Karpas-422 (cell line): ENCODE measurements around the gene CRIM1. TPM values are rescaled to one million over a fixed set of nuclear protein-coding genes. Genes with fewer than 3 reads are reported as not detected.

Source experiments
- DNase-seq: peaks from one replicate; pipeline ENCODE4 v3.0.0-alpha.2; 2015
- H2AFZ ChIP-seq: fragments of 200-600 bp; sonication (generic); 2 replicates; pipeline ENCODE4 v1.6.1; 2014; ENCODE audit warnings: antibody characterized with exemption, low read length, mixed read lengths
- H3K27ac ChIP-seq: fragments of 200-600 bp; sonication (generic); 2 replicates; pipeline ENCODE4 v1.5.1; 2014; ENCODE audit warnings: mild to moderate bottlenecking, low read length, moderate library complexity
- H3K27me3 ChIP-seq: fragments of 200-600 bp; sonication (generic); 2 replicates; pipeline ENCODE4 v1.6.1; 2014; ENCODE audit warnings: low read length, mixed read lengths
- H3K36me3 ChIP-seq: fragments of 200-600 bp; sonication (generic); 2 replicates; pipeline ENCODE4 v1.6.1; 2014; ENCODE audit warnings: low read length, mixed read lengths; ENCODE audit not compliant: insufficient read depth
- H3K4me1 ChIP-seq: fragments of 200-600 bp; sonication (generic); 2 replicates; pipeline ENCODE4 v1.6.1; 2014; ENCODE audit warnings: mild to moderate bottlenecking, low read length, mixed read lengths
- H3K4me2 ChIP-seq: fragments of 200-600 bp; sonication (generic); 2 replicates; pipeline ENCODE4 v1.6.1; 2014; ENCODE audit warnings: low read length, low read depth, mild to moderate bottlenecking; ENCODE audit not compliant: poor library complexity, severe bottlenecking
- H3K4me3 ChIP-seq: fragments of 200-600 bp; sonication (generic); 2 replicates; pipeline ENCODE4 v1.5.1; 2014; ENCODE audit warnings: mild to moderate bottlenecking, antibody characterized with exemption, low read length, mixed read lengths
- H3K79me2 ChIP-seq: fragments of 200-600 bp; sonication (generic); 2 replicates; pipeline ENCODE4 v1.6.1; 2014; ENCODE audit warnings: mild to moderate bottlenecking, low read length, mixed read lengths
- H3K9ac ChIP-seq: fragments of 200-600 bp; sonication (generic); 2 replicates; pipeline ENCODE4 v1.6.0; 2014; ENCODE audit warnings: low read length
- H3K9me2 ChIP-seq: fragments of 200-600 bp; sonication (generic), shearing (Covaris generic); replicated peaks from 2 replicates; pipeline ENCODE4 v1.6.0; 2014; ENCODE audit warnings: mild to moderate bottlenecking, low read length, moderate library complexity; ENCODE audit not compliant: insufficient read depth
- H3K9me3 ChIP-seq: fragments of 300-700, 200-600 bp; sonication (generic); 2 replicates; pipeline ENCODE4 v1.6.1; 2014; ENCODE audit warnings: low read length, mixed read lengths
- H4K20me1 ChIP-seq: fragments of 200-600 bp; sonication (generic); 2 replicates; pipeline ENCODE4 v1.6.1; 2014; ENCODE audit warnings: mild to moderate bottlenecking, antibody characterized with exemption, low read length, low read depth; ENCODE audit not compliant: insufficient read depth
- total RNA-seq: library from RNA; depleted of rRNA; stranded (reverse); fragments of >200 nt; shearing (Covaris generic); gene quantifications from 2 replicates; pipeline ENCODE4 v1.2.3, GENCODE V29; 2014; ENCODE audit warnings: low replicate concordance

CRIM1 gene
- total RNA-seq, 1 experiment from 2014 or later, result not detected

DNA sequence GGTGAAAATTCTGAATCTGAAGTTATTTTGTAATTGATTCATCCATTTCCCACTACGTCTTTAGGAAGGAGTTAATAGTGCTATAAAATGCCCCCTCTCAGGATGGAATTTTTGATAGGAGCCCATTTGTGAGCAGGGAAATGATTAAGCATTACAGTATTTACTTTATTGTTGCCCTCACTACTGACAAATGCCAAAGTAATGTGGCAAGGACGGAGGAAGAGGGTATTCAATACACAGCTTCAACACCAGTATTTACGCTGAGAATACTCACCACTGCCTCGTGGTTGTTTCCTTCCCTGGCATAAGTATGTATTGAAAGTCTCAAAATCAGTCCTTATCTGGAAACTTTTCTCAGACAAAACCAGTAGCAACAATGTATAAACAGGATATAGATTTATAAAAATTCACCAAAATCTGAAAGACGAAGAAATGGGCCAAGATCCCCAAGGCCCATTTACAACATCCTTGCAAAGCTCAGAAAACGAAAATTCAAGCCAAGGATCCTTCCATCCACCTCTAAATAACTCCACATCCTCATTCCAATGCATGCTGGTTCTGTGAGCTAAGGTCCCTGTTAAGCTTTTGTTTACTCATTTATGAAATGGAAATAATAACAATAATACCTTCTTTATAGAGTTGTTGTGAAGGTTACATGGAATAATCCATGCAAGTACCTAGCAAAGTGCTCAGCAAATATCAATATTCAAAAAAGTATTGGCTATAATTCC, 213.1 kb downstream of the CRIM1 start:
- no peak overlapping the region for H2AFZ ChIP-seq

DNA sequence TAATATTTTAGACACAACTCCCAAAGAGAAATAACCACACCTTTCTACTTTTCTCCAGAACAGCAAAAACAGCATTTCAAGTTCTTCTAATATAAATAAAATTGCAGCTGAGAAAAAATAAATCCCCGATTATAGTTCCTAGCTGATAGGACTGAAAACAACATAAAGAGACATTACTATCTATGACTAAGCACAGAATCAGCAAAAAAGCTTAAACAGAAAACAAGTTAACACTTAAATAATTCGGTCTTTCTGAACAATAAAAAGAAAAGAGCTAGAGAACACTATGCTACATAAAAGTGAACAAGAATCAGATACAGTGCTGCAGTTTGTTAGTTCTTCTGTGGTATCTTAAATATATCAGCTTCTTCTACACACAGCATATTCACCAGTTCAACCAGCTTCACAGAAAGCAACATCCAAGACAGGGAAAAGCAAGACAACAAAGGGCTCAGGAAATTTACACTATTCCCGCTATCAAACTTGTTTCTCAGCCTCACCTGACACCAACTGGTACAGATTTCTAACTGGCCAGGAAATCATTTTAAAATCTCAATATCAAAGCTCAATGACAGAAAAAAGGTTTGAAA, 213.8 kb downstream of the CRIM1 start:
- no peaks in the 10 kb centered on the region for H3K9me2 ChIP-seq
- DNase-seq, result no peak
- H4K20me1 ChIP-seq, result no peaks in the 10 kb centered on the region
- no peak overlapping the region for H2AFZ ChIP-seq
- H3K4me3 ChIP-seq, result no peak overlapping the region
- H3K9me3 ChIP-seq, result no peaks in the 10 kb centered on the region
- no peak overlapping the region for H3K27ac ChIP-seq
- H3K4me1 ChIP-seq, result no peaks in the 10 kb centered on the region
- H3K27me3 ChIP-seq, result no peaks in the 10 kb centered on the region
- no peak overlapping the region for H3K9ac ChIP-seq
- no peak overlapping the region for H3K4me2 ChIP-seq
- peaks cover 9% of the 10 kb centered on the region; the same call in 1 of the 2 replicates for H3K36me3 ChIP-seq
- peaks cover 63% of the 10 kb centered on the region for H3K79me2 ChIP-seq

More for the DNA sequence above, 213.1 kb downstream of the CRIM1 start:
- peaks cover 9% of the 10 kb centered on the region; the same call in 1 of the 2 replicates for H3K36me3 ChIP-seq
- no peak overlapping the region for H3K4me3 ChIP-seq
- H3K9me3 ChIP-seq, result no peaks in the 10 kb centered on the region
- no peaks in the 10 kb centered on the region for H3K4me1 ChIP-seq
- H4K20me1 ChIP-seq, result no peaks in the 10 kb centered on the region
- peaks cover 63% of the 10 kb centered on the region for H3K79me2 ChIP-seq
- H3K27me3 ChIP-seq, result no peaks in the 10 kb centered on the region
- H3K9ac ChIP-seq, result no peak overlapping the region
- no peak for DNase-seq
- no peaks in the 10 kb centered on the region for H3K9me2 ChIP-seq
- H3K4me2 ChIP-seq, result no peak overlapping the region
- H3K27ac ChIP-seq, result no peak overlapping the region

DNA sequence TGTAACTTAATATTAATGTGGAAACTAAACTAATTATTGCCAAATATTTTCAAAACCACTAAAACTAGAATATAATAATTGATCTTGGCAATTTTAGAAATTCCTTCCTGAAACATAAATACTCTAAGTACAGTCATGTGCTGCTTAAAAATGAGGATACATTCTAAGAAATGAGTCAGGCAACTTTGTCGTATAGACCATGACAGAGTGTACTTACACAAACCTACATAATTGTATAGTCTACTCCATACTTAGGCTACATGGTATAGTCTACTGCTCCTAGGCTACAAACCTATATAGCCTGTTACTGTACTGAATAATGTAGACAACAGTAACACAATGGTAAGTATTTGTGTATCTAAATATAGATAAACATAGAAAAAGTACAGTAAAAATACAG, 214.8 kb downstream of the CRIM1 start:
- H3K27ac ChIP-seq, result no peak overlapping the region
- no peaks in the 10 kb centered on the region for H3K27me3 ChIP-seq
- H4K20me1 ChIP-seq, result no peaks in the 10 kb centered on the region
- no peak overlapping the region for H3K4me3 ChIP-seq
- no peaks in the 10 kb centered on the region for H3K9me2 ChIP-seq
- H3K4me2 ChIP-seq, result no peak overlapping the region
- peaks cover 10% of the 10 kb centered on the region; the same call in 1 of the 2 replicates for H3K36me3 ChIP-seq
- no peaks in the 10 kb centered on the region for H3K9me3 ChIP-seq
- no peak overlapping the region for H2AFZ ChIP-seq
- H3K9ac ChIP-seq, result no peak overlapping the region
- H3K79me2 ChIP-seq, result peaks cover 60% of the 10 kb centered on the region
- no peak for DNase-seq
- no peaks in the 10 kb centered on the region for H3K4me1 ChIP-seq

DNA sequence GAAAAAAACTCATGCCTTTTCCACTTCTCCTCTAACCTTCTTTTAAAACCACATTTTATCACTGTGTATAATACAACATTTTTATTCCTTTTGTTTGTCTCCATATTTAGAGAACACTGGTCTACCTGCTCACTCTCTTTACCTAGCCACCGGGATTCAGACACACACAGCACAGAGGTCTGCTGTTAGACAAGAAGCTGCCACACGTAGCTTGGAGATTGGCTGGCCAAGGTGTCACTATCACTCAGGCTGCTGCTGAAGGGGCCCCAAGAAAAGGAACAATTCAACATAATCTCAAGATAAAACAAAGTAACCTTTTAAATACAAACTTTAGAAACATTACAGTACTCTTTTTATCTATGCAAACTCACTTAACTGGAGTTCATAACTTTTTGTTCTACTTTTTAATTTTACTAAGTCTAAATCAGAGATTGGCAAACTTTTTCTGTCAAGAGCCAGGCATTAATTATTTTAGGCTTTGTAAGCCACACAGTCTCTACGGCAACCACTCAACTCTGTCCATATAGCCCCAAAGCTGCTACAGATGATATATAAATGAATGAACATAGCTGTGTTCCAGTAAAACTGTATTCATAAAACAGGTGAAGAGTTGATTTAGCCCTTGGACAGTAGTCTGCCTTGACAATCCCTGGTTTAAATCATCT, 216.6 kb downstream of the CRIM1 start:
- no peak overlapping the region for H2AFZ ChIP-seq
- H4K20me1 ChIP-seq, result no peaks in the 10 kb centered on the region
- H3K4me1 ChIP-seq, result no peaks in the 10 kb centered on the region
- H3K4me3 ChIP-seq, result no peak overlapping the region
- H3K9me3 ChIP-seq, result no peaks in the 10 kb centered on the region
- no peak for DNase-seq
- peaks cover 12% of the 10 kb centered on the region; the same call in 1 of the 2 replicates for H3K36me3 ChIP-seq
- no peaks in the 10 kb centered on the region for H3K9me2 ChIP-seq
- peaks cover 45% of the 10 kb centered on the region for H3K79me2 ChIP-seq
- no peaks in the 10 kb centered on the region for H3K27me3 ChIP-seq
- no peak overlapping the region for H3K9ac ChIP-seq
- no peak overlapping the region for H3K4me2 ChIP-seq
- H3K27ac ChIP-seq, result no peak overlapping the region

DNA sequence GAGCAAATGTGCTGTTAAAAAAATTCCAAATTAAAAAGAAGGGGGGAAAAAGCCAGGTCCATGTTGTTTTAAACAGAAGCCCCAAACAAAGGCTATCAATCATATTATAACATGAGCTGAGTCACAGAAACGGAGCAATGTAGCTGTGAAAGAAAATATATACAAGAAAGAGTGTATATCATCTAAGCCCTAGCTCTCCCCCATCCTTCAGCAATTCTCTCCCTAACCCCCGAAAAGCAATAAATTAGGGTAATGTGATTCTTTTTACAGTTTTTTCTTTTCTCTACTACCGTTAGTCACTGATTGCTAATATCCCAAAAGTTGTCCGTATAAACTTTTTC, 217.1 kb downstream of the CRIM1 start:
- Histone ChIP-seq H3K9me2 (no peaks in the 10 kb centered on the region), H3K9ac (no peak overlapping the region), H3K27me3 (no peaks in the 10 kb centered on the region), H3K36me3 (peaks cover 16% of the 10 kb centered on the region; the same call in 1 of the 2 replicates), H4K20me1 (no peaks in the 10 kb centered on the region), H2AFZ (no peak overlapping the region), H3K4me3 (no peak overlapping the region), H3K4me1 (no peaks in the 10 kb centered on the region), H3K4me2 (no peak overlapping the region), H3K27ac (no peak overlapping the region), H3K9me3 (no peaks in the 10 kb centered on the region), H3K79me2 (peaks cover 45% of the 10 kb centered on the region)
- DNase-seq, result no peak

DNA sequence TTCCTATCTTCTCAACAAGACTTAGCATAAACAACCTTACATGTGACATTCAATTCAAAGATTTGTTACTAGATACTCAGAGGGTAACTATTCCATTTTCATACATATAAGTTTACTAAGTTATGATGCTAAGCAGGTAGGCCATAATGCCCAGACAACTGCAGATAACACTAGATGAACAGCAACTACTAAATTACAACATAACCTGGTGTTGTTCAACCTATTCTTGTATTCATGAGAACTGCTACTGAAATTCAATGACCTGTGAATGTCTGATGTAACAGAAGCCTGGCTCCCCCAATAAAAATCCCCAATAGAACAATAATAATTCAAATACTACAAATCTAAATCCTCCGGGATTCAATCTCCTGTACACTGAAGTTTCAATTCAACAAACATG, 217.6 kb downstream of the CRIM1 start:
- H3K27ac ChIP-seq, result no peak overlapping the region

DNA sequence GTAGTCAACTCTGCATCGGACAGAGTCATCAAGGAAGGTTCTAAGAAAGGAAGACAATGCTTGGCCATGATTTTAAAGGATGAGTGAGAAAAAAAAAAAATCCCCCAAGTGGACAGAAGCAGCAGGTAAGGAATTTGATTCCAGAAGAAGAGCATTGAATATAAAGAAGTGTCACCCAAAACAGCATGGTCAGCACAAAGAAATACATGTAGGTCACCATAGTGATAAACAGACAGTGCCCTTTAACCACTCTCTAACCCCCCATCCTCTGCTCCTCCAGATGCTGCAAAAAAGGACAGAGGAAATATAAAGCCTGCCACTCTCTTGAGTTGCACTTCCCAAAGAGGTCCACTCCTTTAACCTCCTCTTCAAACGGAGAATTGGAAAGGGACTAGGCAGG, 219.0 kb downstream of the CRIM1 start:
- Histone ChIP-seq H3K4me1 (no peaks in the 10 kb centered on the region), H3K27ac (no peak overlapping the region), H3K9me3 (no peaks in the 10 kb centered on the region), H3K9me2 (no peaks in the 10 kb centered on the region), H3K4me3 (no peak overlapping the region), H2AFZ (no peak overlapping the region), H4K20me1 (no peaks in the 10 kb centered on the region), H3K79me2 (peaks cover 32% of the 10 kb centered on the region), H3K36me3 (peaks cover 32% of the 10 kb centered on the region), H3K9ac (no peak overlapping the region), H3K27me3 (no peaks in the 10 kb centered on the region), H3K4me2 (no peak overlapping the region)
- no peak for DNase-seq

More for the DNA sequence above, 217.6 kb downstream of the CRIM1 start:
- Histone ChIP-seq H3K4me3 (no peak overlapping the region), H3K9me3 (no peaks in the 10 kb centered on the region), H3K4me1 (no peaks in the 10 kb centered on the region), H3K27me3 (no peaks in the 10 kb centered on the region), H3K79me2 (peaks cover 45% of the 10 kb centered on the region), H4K20me1 (no peaks in the 10 kb centered on the region), H3K9ac (no peak overlapping the region), H3K36me3 (peaks cover 20% of the 10 kb centered on the region; the same call in 1 of the 2 replicates), H3K9me2 (no peaks in the 10 kb centered on the region), H3K4me2 (no peak overlapping the region), H2AFZ (no peak overlapping the region)
- no peak for DNase-seq

DNA sequence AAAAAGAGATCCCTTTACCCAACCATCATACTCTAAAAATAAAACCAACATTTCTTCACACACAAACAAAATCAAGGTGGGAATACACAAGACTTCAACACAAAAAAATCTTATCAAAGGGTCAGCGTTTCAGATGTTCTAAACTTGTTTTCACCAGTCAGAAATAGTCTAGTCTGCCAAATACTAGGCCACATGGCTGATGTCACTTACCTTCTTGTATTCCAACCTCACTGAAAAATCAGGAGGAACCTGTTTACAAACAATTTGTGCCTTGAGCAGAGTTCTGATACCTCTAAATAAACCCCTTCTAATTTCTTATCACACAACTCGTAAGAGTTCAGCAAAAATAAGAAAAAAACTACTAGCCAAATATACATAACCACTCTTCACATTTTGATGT, 222.3 kb downstream of the CRIM1 start:
- Histone ChIP-seq H3K27me3 (no peaks in the 10 kb centered on the region), H3K4me2 (no peak overlapping the region), H2AFZ (no peak overlapping the region), H3K9me3 (no peaks in the 10 kb centered on the region), H3K9me2 (no peaks in the 10 kb centered on the region), H3K4me1 (no peaks in the 10 kb centered on the region), H4K20me1 (no peaks in the 10 kb centered on the region), H3K9ac (no peak overlapping the region), H3K79me2 (peaks cover 19% of the 10 kb centered on the region), H3K27ac (no peak overlapping the region), H3K4me3 (no peak overlapping the region), H3K36me3 (peaks cover 61% of the 10 kb centered on the region)
- no peak for DNase-seq
